K562 (cell line): ENCODE data around the gene KCTD19. TPM values are rescaled to one million over a fixed set of nuclear protein-coding genes. Genes with fewer than 3 reads are reported as not detected.

Experiments used
- FOXK2 ChIP-seq, 2 experiments: fragments of 450-650 bp; IDR thresholded peaks in 1 of 2; conservative IDR thresholded peaks in 1 of 2; 2 replicates each; pipeline ENCODE4 v1.6.1; 2016; ENCODE audit warnings: low read depth in 2 of 2, mild to moderate bottlenecking in 1 of 2
- GABPB1 ChIP-seq: sonication (generic); formaldehyde crosslinking; IDR thresholded peaks from 2 replicates; pipeline ENCODE4 v1.8.0; 2022; ENCODE audit warnings: mild to moderate bottlenecking, missing genetic modification reagents
- HEY1 ChIP-seq: fragments of 250-450 bp; sonication (Bioruptor Pico); IDR thresholded peaks from 2 replicates; pipeline ENCODE4 v1.5.0; 2020; ENCODE audit warnings: mild to moderate bottlenecking, moderate library complexity, borderline replicate concordance
- RNF2 ChIP-seq: sonication (generic); IDR thresholded peaks from 2 replicates; pipeline ENCODE4 v1.6.1; 2016
- ZBTB8A ChIP-seq: fragments of 450-650 bp; IDR thresholded peaks from 2 replicates; pipeline ENCODE4 v1.6.1; 2018; ENCODE audit warnings: mild to moderate bottlenecking, moderate library complexity; ENCODE audit not compliant: partially characterized antibody
- polyA plus RNA-seq, 8 experiments: library from polyadenylated mRNA; depleted of rRNA in 4 of 8; stranded (reverse) in 5 of 8; unstranded in 3 of 8; fragments of >200 nt; fragmentation: Nextera tagmentation in 2 of 8; fragmentation: Illumina TruSeq in 1 of 8; extraction: Ambion mirVana in 2 of 8; extraction: Trizol in 1 of 8; gene quantifications; 2 replicates each; pipeline versions ENCODE4 v1.2.1 to v1.2.3, GENCODE V29; 2011 to 2014; ENCODE audit warnings: inconsistent platforms in 1 of 8, missing spikeins in 1 of 8
- total RNA-seq, 7 experiments: library from RNA; depleted of rRNA in 6 of 7; stranded (reverse); fragments of >200 nt in 6 of 7; fragmentation: Illumina TruSeq in 2 of 7; extraction: Trizol in 2 of 7; gene quantifications; 2 replicates each; pipeline versions ENCODE4 v1.2.1 to v1.2.3, GENCODE V29; 2011 to 2021; ENCODE audit warnings: low replicate concordance in 1 of 7
- TF ChIP-seq, protein P1 (sequence below), 2 experiments: fragments of 450-650 bp in 1 of 2; sonication (generic) in 1 of 2; formaldehyde crosslinking in 1 of 2; IDR thresholded peaks; 2 replicates each; pipeline versions ENCODE4 v1.7.1 to v1.9.0; 2016 to 2022; ENCODE audit warnings: inconsistent platforms in 1 of 2, mild to moderate bottlenecking in 1 of 2, missing genetic modification reagents in 1 of 2
- TF ChIP-seq, protein P2 (sequence below): fragments of 450-650 bp; IDR thresholded peaks from 2 replicates; pipeline ENCODE4 v1.6.1; 2016; ENCODE audit warnings: antibody characterized with exemption
- TF ChIP-seq, protein P3 (sequence below): fragments of 450-650 bp; conservative IDR thresholded peaks from 2 replicates; pipeline ENCODE4 v1.6.1; 2016; ENCODE audit warnings: missing genetic modification characterization, low read depth, mild to moderate bottlenecking, missing compliant biosample characterization, moderate library complexity
- TF ChIP-seq, protein P4 (sequence below), 2 experiments: fragments of 250-450 bp in 1 of 2; fragments of 450-650 bp in 1 of 2; sonication (Bioruptor Pico) in 1 of 2; IDR thresholded peaks; 2 replicates each; pipeline versions ENCODE4 v1.6.1 to v1.8.0; 2016 to 2021; ENCODE audit warnings: mild to moderate bottlenecking in 2 of 2, moderate library complexity in 2 of 2, missing compliant biosample characterization in 1 of 2, missing genetic modification characterization in 1 of 2

The KCTD19 gene
- total and polyA plus RNA-seq, 9 of the 15 experiments (the other 6 are each of a cell fraction or from before 2014, with no cell fraction given): 0.03 to 0.91 (median 0.22) TPM; not detected in 2

DNA sequence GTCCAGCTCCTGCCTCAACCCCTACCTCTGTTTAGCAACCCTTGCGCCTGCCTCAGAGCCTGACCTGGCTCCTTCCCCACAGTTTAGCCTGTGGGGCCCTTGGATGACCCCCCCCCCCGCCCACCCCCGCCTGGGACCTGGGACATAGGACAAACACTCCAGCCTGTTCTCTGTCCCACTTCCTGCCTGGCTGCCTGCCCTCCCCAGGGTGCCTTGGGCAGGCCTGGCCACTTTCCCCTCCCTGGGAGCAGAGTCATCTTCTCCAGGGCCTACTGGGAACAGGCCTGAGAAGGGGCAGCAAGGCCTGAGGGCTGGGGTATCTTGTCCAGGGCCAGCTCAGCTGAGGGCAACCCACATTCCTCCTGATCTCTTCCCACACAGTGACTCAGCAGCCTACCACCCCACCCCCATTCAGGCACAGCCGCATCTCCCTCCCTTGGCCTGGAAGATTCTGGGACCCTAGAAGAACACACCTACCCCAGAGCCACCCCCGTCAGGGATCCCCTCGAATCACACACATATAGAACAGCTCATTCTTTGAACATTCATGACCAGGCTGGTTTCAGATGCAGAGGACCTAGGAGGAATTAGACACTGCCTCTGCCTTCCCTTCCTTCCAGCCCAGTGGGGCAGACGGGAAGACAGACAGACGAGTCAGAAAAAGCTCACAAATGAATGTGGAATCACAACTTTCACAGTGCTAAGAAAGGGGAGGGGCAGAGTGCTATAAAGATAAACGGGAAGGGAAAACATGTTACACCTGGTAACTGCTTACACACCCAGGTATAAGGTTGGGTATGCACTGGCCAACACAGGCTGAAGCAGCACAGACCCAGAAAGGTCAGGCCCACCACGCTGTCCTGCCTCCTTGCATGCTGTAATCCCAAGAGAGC is 85.3 kb downstream of the KCTD19 start (continued):
- TF ChIP-seq, protein P1, sequence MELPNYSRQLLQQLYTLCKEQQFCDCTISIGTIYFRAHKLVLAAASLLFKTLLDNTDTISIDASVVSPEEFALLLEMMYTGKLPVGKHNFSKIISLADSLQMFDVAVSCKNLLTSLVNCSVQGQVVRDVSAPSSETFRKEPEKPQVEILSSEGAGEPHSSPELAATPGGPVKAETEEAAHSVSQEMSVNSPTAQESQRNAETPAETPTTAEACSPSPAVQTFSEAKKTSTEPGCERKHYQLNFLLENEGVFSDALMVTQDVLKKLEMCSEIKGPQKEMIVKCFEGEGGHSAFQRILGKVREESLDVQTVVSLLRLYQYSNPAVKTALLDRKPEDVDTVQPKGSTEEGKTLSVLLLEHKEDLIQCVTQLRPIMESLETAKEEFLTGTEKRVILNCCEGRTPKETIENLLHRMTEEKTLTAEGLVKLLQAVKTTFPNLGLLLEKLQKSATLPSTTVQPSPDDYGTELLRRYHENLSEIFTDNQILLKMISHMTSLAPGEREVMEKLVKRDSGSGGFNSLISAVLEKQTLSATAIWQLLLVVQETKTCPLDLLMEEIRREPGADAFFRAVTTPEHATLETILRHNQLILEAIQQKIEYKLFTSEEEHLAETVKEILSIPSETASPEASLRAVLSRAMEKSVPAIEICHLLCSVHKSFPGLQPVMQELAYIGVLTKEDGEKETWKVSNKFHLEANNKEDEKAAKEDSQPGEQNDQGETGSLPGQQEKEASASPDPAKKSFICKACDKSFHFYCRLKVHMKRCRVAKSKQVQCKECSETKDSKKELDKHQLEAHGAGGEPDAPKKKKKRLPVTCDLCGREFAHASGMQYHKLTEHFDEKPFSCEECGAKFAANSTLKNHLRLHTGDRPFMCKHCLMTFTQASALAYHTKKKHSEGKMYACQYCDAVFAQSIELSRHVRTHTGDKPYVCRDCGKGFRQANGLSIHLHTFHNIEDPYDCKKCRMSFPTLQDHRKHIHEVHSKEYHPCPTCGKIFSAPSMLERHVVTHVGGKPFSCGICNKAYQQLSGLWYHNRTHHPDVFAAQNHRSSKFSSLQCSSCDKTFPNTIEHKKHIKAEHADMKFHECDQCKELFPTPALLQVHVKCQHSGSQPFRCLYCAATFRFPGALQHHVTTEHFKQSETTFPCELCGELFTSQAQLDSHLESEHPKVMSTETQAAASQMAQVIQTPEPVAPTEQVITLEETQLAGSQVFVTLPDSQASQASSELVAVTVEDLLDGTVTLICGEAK (IDR thresholded peaks at IDR 0.05): no peak
- TF ChIP-seq, protein P1 (CRISPR knock-in tag; IDR thresholded peaks at IDR 0.05): no peak
- TF ChIP-seq, protein P2, sequence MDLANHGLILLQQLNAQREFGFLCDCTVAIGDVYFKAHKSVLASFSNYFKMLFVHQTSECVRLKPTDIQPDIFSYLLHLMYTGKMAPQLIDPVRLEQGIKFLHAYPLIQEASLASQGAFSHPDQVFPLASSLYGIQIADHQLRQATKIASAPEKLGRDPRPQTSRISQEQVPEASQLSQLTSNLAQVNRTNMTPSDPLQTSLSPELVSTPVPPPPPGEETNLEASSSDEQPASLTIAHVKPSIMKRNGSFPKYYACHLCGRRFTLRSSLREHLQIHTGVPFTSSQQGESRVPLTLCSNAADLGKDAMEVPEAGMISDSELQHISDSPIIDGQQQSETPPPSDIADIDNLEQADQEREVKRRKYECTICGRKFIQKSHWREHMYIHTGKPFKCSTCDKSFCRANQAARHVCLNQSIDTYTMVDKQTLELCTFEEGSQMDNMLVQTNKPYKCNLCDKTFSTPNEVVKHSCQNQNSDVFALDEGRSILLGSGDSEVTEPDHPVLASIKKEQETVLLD: peak; percentile 59; the same call in 1 of the 2 replicates
- TF ChIP-seq ZBTB8A: no peak
- TF ChIP-seq, protein P3, sequence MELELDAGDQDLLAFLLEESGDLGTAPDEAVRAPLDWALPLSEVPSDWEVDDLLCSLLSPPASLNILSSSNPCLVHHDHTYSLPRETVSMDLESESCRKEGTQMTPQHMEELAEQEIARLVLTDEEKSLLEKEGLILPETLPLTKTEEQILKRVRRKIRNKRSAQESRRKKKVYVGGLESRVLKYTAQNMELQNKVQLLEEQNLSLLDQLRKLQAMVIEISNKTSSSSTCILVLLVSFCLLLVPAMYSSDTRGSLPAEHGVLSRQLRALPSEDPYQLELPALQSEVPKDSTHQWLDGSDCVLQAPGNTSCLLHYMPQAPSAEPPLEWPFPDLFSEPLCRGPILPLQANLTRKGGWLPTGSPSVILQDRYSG (tag): no peak
- 0 out of 2 replicates have a peak, but pooled peaks have one; percentile 35 for TF ChIP-seq GABPB1 (CRISPR knock-in tag)
- no peak for TF ChIP-seq HEY1
- no peak; a peak in 1 of 4 replicates for TF ChIP-seq FOXK2 (conservative IDR thresholded peaks at IDR 0.05 in 1 of 2, IDR thresholded peaks at IDR 0.05 in 1 of 2; ENCODE audit: low read depth in 2 of 2)
- TF ChIP-seq, protein P4, sequence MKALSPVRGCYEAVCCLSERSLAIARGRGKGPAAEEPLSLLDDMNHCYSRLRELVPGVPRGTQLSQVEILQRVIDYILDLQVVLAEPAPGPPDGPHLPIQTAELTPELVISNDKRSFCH (CRISPR knock-in tag; IDR thresholded peaks at IDR 0.05): no peak
- TF ChIP-seq, protein P4 (tag; IDR thresholded peaks at IDR 0.05): 0 out of 2 replicates have a peak, but pooled peaks have one; percentile 37
- peak; percentile 48; the same call in 1 of the 2 replicates for TF ChIP-seq RNF2
